Astrocyte of the cerebellum (primary cell): ENCODE data around the gene TMA7B.

Experiments
- DNase-seq: peaks from one replicate; pipeline ENCODE4 v3.0.0-alpha.2; 2011; ENCODE audit warnings: low read depth
- H3K4me3 ChIP-seq: 2 replicates; pipeline ENCODE4 v1.5.1; 2011; ENCODE audit warnings: mild to moderate bottlenecking, low read depth, low read length, moderate library complexity
- CTCF ChIP-seq: IDR thresholded peaks from 2 replicates; pipeline ENCODE4 v1.5.1; 2012; ENCODE audit warnings: low read length, low read depth, moderate library complexity, mild to moderate bottlenecking; ENCODE audit errors: missing control alignments
- in situ Hi-C: cut with HindIII; loops from 2 replicates; pipeline ENCODE4 v1.10.0; 2017; ENCODE audit warnings: low sequenced_read_pairs

The TMA7B gene

GRCh38 chr22:39994041-39994565, 33.9 kb downstream of the TMA7B start:
- H3K4me3 ChIP-seq, result no peak overlapping the region
- no peak for TF ChIP-seq CTCF
- in situ Hi-C loops, result no loop called here
- no peak for DNase-seq

GRCh38 chr22:39994566-39995392, 34.6 kb downstream of the TMA7B start, which contains the start of gene FAM83F:
Gene FAM83F, plus strand, starts transcription at chr22:39994954. Its CDS starts 89 bp downstream, at chr22:39995043.
- in situ Hi-C loops, result no loop called here
- H3K4me3 ChIP-seq, result no peak within 1 kb of the TSS
- DNase-seq, result no peak
- TF ChIP-seq CTCF, result no peak

GRCh38 chr22:39995393-39996252, 35.4 kb downstream of the TMA7B start:
- no peak for DNase-seq
- TF ChIP-seq CTCF, result no peak
- in situ Hi-C loops, result no loop called here
- no peak overlapping the region for H3K4me3 ChIP-seq

GRCh38 chr22:39996732-39997131, 36.5 kb downstream of the TMA7B start:
- no peak for DNase-seq
- H3K4me3 ChIP-seq, result no peak overlapping the region
- no peak for TF ChIP-seq CTCF
- in situ Hi-C loops, result no loop called here

- H3K4me3 ChIP-seq, result no peak overlapping the region
- no peak for TF ChIP-seq CTCF
- in situ Hi-C loops, result no loop called here
- no peak for DNase-seq
Observed at GRCh38 chr22:39997421-39997820, 37.2 kb downstream of the TMA7B start.

GRCh38 chr22:39997939-39998726, 37.9 kb downstream of the TMA7B start:
- DNase-seq, result peak; percentile 15
- TF ChIP-seq CTCF, result no peak
- H3K4me3 ChIP-seq, result no peak overlapping the region
- in situ Hi-C loops, result no loop called here
